GM21360 (cell line): ENCODE data around the gene GINS2.

Experiments used
- ATAC-seq: cut with Tn5 transposase; IDR thresholded peaks from one replicate; pipeline ENCODE4 v1.9.1; 2021; ENCODE audit warnings: mild to moderate bottlenecking, moderate library complexity; ENCODE audit not compliant: unreplicated experiment

Gene GINS2

GRCh38 chr16:85716680-85717038, 27.9 kb upstream of the GINS2 start:
- no peak for ATAC-seq

GRCh38 chr16:85716022-85716679, 27.4 kb upstream of the GINS2 start:
- ATAC-seq = no peak

- no peak for ATAC-seq
These were observed 26.6 kb upstream of the GINS2 start for GRCh38 chr16:85715169-85716021.

- no peak for ATAC-seq
These were observed 24.0 kb upstream of the GINS2 start for GRCh38 chr16:85712801-85713200.

- no peak for ATAC-seq
These were observed 23.3 kb upstream of the GINS2 start for GRCh38 chr16:85711982-85712587.

- no peak for ATAC-seq
These were observed 22.0 kb upstream of the GINS2 start for GRCh38 chr16:85710732-85711131.

GRCh38 chr16:85709766-85710585, 21.2 kb upstream of the GINS2 start:
- ATAC-seq = no peak

GRCh38 chr16:85708338-85708737, 19.6 kb upstream of the GINS2 start:
- ATAC-seq = no peak

- ATAC-seq = no peak
These were observed 18.9 kb upstream of the GINS2 start for GRCh38 chr16:85707528-85708095.

GRCh38 chr16:85706449-85707034, 17.8 kb upstream of the GINS2 start:
- ATAC-seq = no peak

- no peak for ATAC-seq
These were observed 16.4 kb upstream of the GINS2 start for GRCh38 chr16:85704900-85705846.

- ATAC-seq = no peak
These were observed 15.3 kb upstream of the GINS2 start for GRCh38 chr16:85704011-85704410.

- no peak for ATAC-seq
These were observed 10.9 kb upstream of the GINS2 start for GRCh38 chr16:85699628-85700027.

GRCh38 chr16:85698935-85699558, 10.3 kb upstream of the GINS2 start:
- no peak for ATAC-seq

GRCh38 chr16:85698459-85698891, 9.7 kb upstream of the GINS2 start:
- ATAC-seq = no peak

- ATAC-seq = no peak
These were observed 8.7 kb upstream of the GINS2 start for GRCh38 chr16:85697431-85697830.

GRCh38 chr16:85696781-85697180, 8.0 kb upstream of the GINS2 start:
- ATAC-seq = no peak

GRCh38 chr16:85695196-85696128, 6.7 kb upstream of the GINS2 start:
- no peak for ATAC-seq
